Prostate gland (tissue), 2 donors: Measurements from ENCODE around the gene GLDC. TPM values are rescaled to one million over a fixed set of nuclear protein-coding genes. Genes with fewer than 3 reads are reported as not detected.

ENCODE experiments used
- DNase-seq: peaks from one replicate; pipeline ENCODE4 v3.0.0-alpha.2; 2019; ENCODE audit warnings: low spot score
- H3K27ac ChIP-seq, 2 donors: fragments of 200-600 bp; sonication (generic); 2 replicates each; pipeline ENCODE4 v1.5.1; 2017 to 2019
- H3K27me3 ChIP-seq: fragments of 200-600 bp; sonication (generic); replicated peaks from 2 replicates; pipeline ENCODE4 v1.5.1; 2019; ENCODE audit not compliant: insufficient read depth
- H3K36me3 ChIP-seq, 2 donors: fragments of 200-600 bp; sonication (generic); 1 replicate in 1 of 2; 2 replicates in 1 of 2; pipeline versions ENCODE4 v1.5.1 to v1.8.1; 2017 to 2019
- H3K4me1 ChIP-seq: fragments of 200-600 bp; sonication (generic); replicated peaks from 2 replicates; pipeline ENCODE4 v1.5.1; 2019
- H3K4me3 ChIP-seq, 2 donors: fragments of 200-600 bp; sonication (generic); 2 replicates each; pipeline ENCODE4 v1.5.1; 2017 to 2019
- H3K9me3 ChIP-seq: fragments of 200-600 bp; sonication (generic); 2 replicates; pipeline ENCODE4 v1.5.1; 2017
- CTCF ChIP-seq, 4 experiments: fragments of 200-600 bp in 2 of 4; fragments of 450-650 bp in 2 of 4; sonication (generic) in 2 of 4; IDR thresholded peaks; 1 replicate in 3 of 4; 2 replicates in 1 of 4; pipeline ENCODE4 v1.5.1; 2016 to 2019; ENCODE audit warnings: antibody characterized with exemption in 4 of 4, mild to moderate bottlenecking in 2 of 4, moderate library complexity in 2 of 4
- POLR2A ChIP-seq: fragments of 450-650 bp; IDR thresholded peaks from one replicate; pipeline ENCODE4 v1.6.1; 2016; ENCODE audit warnings: antibody characterized with exemption, mild to moderate bottlenecking
- POLR2AphosphoS5 ChIP-seq: sonication (generic); formaldehyde crosslinking; IDR thresholded peaks from one replicate; pipeline ENCODE4 v1.6.1; 2017; ENCODE audit warnings: antibody characterized with exemption
- WGBS: methylation state at CpG from one replicate; pipeline ENCODE4 v1.1.5; 2018; 5-methylcytosine and 5-hydroxymethylcytosine counted together
- intact Hi-C: fragments of 100-400 bp; cut with DNase I; formaldehyde crosslinking; loops from one replicate; pipeline ENCODE4 v1.14.2; 2022
- total RNA-seq, 2 donors: library from RNA; depleted of rRNA; stranded (reverse); fragments of >200 nt; gene quantifications; one replicate each; pipeline ENCODE4 v1.1.0, GENCODE V29; 2016

GLDC gene
- total RNA-seq, 2 donors from 2014 or later, result 2.7 to 4.0 TPM

- Histone ChIP-seq H3K9me3 (no peaks in the 10 kb centered on the region), H3K36me3 (no peaks in the 10 kb centered on the region), H3K27me3 (no peaks in the 10 kb centered on the region), H3K4me3 (peak overlapping the region; percentile 62 to 70), H3K4me1 (no peaks in the 10 kb centered on the region), H3K27ac (peak overlapping the region; percentile 90 to 97)
- intact Hi-C loops, result loop anchor here (1.0 to 5.0 kb wide), 2 partner anchors 78 to 268 kb away; partner anchors contain the start of gene UHRF2
- TF ChIP-seq POLR2A (no peak), POLR2AphosphoS5 (no peak), CTCF (IDR thresholded peaks at IDR 0.05) (no peak)
- peak; percentile 41 for DNase-seq
- 1% methylated on average over 26 of the region's 26 CpGs for WGBS
Observed at GRCh38 chr9:6680797-6681146, 35.2 kb upstream of the GLDC start.

GRCh38 chr9:6677803-6678202 is 32.3 kb upstream of the GLDC start:
- WGBS, result 78% methylated on average over 7 of the region's 7 CpGs
- DNase-seq, result no peak
- no peaks in the 10 kb centered on the region for H3K9me3 ChIP-seq
- TF ChIP-seq POLR2A (no peak), CTCF (IDR thresholded peaks at IDR 0.05) (no peak), POLR2AphosphoS5 (no peak)
- H3K4me1 ChIP-seq, result no peaks in the 10 kb centered on the region
- no peaks in the 10 kb centered on the region for H3K36me3 ChIP-seq
- no peaks in the 10 kb centered on the region for H3K27me3 ChIP-seq
- intact Hi-C loops, result no loop called here
- no peak overlapping the region for H3K4me3 ChIP-seq
- no peak overlapping the region for H3K27ac ChIP-seq

GRCh38 chr9:6676254-6676921 is 30.9 kb upstream of the GLDC start:
- H3K9me3 ChIP-seq, result no peaks in the 10 kb centered on the region
- TF ChIP-seq CTCF (IDR thresholded peaks at IDR 0.05) (no peak), POLR2A (no peak), POLR2AphosphoS5 (no peak)
- no peaks in the 10 kb centered on the region for H3K4me1 ChIP-seq
- H3K4me3 ChIP-seq, result no peak overlapping the region
- H3K27ac ChIP-seq, result no peak overlapping the region
- intact Hi-C loops, result no loop called here
- no peak for DNase-seq
- H3K27me3 ChIP-seq, result no peaks in the 10 kb centered on the region
- H3K36me3 ChIP-seq, result no peaks in the 10 kb centered on the region
- WGBS, result 88% methylated on average over 6 of the region's 6 CpGs

- no peak for DNase-seq
- TF ChIP-seq POLR2A (no peak), POLR2AphosphoS5 (no peak), CTCF (IDR thresholded peaks at IDR 0.05) (no peak)
- Histone ChIP-seq H3K27me3 (no peaks in the 10 kb centered on the region), H3K36me3 (no peaks in the 10 kb centered on the region), H3K4me1 (no peaks in the 10 kb centered on the region), H3K9me3 (no peaks in the 10 kb centered on the region), H3K4me3 (no peak overlapping the region), H3K27ac (no peak overlapping the region)
- intact Hi-C loops, result no loop called here
- WGBS, result 82% methylated on average over 4 of the region's 4 CpGs
Observed at GRCh38 chr9:6675268-6675667, 29.7 kb upstream of the GLDC start.

GRCh38 chr9:6673326-6674025 is 27.9 kb upstream of the GLDC start:
- Histone ChIP-seq H3K27ac (no peak overlapping the region), H3K9me3 (no peaks in the 10 kb centered on the region), H3K4me1 (no peaks in the 10 kb centered on the region), H3K36me3 (no peaks in the 10 kb centered on the region), H3K4me3 (no peak overlapping the region), H3K27me3 (no peaks in the 10 kb centered on the region)
- DNase-seq, result no peak
- intact Hi-C loops, result no loop called here
- 81% methylated on average over 1 of the region's 1 CpG for whole genome bisulfite sequencing
- no peak for TF ChIP-seq CTCF (IDR thresholded peaks at IDR 0.05)
- no peak for TF ChIP-seq POLR2AphosphoS5
- no peak for TF ChIP-seq POLR2A
